ENCODE measurements around the gene AFF3.
"Not testable (repeated sequence)": the region's sequence is repeated elsewhere in the genome, so short reads cannot be mapped to it uniquely, and the experiment has no call there.

The AFF3 gene

DNA sequence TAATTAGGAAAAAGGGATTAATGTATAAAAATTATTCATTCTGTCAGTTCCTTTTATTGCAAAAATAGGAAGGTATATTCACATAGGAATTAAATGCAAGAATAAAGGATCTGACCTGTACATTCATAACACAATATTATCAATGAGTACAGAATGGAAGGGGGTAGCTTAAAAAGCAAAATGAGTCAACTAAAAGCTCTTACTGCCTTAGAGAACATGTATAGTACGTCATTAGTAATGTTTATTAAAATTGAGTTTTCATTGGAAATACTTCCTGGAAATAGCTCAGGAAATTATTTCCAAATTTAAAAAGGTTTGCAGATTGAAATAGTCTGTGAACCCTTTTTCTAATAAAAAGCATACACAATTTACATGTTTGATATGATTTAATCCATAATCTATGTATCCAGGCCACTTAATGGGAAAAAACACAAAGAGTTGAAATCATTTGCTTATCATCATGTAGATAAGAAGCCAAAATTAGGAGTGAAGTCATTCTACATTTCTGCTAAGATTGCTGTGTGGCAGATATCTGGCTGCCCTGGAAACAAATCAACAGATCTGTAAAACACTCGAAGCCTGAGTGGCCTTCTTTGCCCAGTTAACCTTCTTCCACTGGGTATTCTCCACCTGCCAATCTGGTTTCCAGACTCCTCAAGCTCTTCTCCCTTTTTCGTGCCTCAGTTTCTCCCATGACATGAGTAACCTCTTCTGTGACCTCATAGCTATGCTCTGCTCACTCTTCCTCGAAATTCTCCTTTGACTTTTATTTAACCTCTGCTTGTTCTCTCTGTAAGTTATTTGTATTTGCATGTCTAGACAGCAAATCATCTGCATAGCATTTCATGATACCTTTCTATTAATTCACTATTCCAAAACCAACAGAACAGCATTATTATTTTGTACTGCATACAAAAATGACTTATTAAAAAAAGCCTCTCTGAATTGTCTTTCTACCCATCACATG lies 471.3 kb downstream of the AFF3 start:
- no peak for DNase-seq (ENCODE audit: low read depth, low spot score)

DNA sequence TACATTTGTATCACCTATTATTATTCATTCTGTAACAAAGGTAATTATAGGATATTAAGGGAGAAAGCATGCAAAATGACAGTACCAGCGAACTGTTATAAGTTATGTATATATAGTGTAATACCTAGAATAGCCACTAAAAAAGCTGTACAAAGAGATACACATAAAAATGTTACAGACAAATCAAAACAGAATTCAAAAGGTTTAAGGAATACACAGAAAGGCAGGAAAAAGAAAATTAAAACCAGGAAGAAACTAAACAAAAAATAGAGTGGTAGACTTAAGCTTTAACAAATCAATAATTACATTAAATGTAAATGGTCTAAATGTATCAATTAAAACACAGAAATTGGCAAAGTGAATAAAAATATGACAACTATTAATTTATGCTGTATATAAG lies 476.1 kb downstream of the AFF3 start:
- no peak for DNase-seq (ENCODE audit: low read depth, low spot score)

DNA sequence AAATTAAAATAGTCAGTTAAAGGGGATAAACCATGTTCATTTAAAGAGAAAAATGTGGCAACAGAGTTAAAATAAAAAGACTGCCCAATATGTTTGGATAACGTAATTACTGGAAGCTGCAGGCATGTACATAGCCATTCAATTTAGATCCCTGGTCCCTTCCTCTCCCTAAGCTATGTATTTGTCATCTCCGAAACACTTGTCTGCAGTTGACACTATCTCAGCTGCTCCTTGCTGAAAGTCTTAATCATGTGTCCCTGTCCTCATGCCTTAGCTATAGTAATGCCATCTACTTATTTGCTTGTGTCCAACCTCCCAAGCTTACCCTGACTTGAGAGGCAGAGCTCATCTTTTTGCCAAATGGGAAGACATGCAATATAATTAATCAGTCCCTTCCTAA lies 478.7 kb downstream of the AFF3 start:
- no peak for DNase-seq (ENCODE audit: low read depth, low spot score)

DNA sequence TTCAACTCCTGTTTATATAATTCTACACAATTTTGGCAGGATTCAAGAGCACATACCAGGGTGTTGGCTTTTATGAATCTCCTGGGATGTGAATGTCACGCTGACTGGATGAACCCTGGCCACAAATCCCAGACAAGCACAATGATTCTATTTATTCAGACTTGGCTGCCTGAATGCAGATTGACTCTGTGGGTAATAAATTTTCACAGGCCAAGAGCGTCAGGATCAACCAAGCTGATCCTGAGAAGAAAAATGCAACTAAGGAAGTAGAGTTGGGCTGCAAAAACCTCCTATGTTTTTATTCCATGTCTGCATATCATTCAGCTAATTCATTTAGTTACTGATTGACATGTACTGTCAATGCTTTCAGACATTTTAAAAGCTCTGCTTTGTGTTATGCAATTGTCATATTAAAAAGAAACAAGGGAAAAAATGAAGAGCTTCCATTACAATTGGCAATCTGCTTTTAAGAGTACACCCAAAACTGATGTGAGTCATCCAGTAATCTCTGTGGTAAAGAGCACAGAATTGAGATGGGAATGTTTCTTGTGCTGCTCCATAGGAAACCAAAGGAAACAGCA lies 479.5 kb downstream of the AFF3 start:
- no peak for DNase-seq (ENCODE audit: low read depth, low spot score)

DNA sequence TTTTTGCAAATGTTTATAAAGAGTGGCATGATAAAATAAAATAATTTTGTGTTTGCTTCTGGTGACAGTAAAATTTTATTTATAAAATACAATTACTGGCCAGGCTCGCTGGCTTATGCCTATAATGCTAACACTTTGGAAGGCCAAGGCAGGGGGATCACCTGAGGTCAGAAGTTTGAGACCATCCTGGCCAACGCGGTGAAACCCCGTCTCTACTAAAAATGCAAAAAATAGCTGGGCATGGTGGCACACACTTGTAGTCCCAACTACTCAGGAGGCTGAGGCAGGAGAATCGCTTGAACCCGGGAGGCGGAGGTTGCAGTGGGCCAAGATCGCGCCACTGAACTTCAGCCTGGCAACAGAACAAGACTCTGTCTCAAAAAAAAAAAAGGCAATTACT lies 480.6 kb downstream of the AFF3 start:
- not testable (repeated sequence) for DNase-seq (ENCODE audit: low read depth, low spot score)

DNA sequence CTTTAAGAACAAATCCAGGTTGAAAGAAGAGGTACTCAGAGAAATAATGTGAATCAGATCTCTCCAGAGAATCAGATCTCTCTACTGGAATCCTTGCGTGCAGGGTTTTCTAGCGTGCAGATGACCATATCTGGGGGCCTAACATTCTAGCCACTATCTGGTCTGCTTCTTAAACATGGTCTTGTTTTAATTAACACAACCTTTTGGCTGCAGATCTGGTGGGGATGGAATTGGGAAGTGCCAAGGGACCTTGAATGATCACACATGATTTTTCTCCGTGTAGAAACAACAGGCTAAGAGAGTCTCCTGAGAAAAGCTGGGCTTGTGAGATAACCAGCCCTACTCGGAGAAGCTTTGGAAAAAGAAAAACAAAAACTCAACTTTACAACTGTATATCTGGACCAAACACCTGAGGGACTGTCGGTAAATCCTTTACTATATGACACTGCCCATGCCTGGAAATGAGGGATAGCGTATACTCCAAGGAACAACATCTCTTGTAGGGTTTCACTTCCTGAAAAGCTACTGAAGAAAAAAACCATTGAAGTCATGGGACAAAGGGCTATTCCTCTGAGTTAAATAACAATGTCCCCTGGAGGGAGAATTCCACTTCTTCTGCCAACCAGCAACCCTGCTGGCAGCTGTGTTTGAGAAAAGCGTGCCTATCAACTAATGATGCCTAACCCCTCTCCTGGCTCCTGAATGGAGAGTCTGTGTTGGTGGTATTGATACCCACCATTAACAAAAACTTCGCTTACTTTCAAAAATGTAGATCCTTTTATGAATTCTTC lies 481.6 kb downstream of the AFF3 start:
- no peak for DNase-seq (ENCODE audit: low read depth, low spot score)

DNA sequence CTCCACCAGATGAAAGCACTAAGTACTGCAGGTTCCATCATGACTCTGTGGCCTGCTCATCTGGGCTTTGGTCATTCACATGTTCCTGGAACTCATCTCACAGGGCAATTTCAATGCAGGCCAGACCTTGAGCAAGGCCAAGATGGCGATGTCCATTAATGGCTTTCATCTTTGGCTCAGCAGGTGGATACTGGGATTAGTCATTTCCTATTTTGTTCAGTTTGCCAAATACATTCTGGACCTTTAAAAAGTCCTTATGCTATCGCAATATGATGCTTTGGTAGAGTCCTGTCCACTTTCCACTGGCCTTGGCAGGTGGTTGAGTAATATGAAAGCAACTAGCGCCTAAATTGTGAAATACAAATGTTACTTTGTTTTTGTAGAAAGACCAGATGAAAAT lies 482.5 kb downstream of the AFF3 start:
- no peak for DNase-seq (ENCODE audit: low read depth, low spot score)

DNA sequence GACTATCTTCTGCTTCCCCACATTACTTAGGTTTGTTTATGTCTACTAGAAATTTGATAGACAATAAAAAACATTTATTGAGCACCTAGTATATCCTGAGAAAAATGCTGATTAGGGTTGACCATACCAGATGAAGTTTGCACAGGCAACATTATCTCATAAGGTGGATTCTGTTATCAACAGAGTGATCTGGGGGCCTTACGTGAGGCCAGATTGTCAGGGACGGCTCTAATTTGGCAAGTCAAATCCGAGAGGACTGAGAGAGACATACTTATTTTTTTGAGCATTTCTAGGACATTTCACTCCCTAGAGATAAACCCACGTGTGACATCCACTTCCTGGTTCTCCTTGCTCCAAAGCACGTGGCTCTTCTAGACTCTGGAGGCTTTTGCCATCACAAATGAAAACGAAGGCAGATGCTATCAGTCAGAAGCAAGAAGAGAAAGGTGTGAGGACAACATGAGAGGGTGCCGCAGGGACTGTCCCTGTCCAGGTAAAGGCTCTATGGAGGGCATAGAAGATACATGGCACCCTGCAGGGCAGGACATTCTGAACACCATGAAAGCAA lies 484.6 kb downstream of the AFF3 start:
- DNase-seq (ENCODE audit: low read depth, low spot score), result no peak

DNA sequence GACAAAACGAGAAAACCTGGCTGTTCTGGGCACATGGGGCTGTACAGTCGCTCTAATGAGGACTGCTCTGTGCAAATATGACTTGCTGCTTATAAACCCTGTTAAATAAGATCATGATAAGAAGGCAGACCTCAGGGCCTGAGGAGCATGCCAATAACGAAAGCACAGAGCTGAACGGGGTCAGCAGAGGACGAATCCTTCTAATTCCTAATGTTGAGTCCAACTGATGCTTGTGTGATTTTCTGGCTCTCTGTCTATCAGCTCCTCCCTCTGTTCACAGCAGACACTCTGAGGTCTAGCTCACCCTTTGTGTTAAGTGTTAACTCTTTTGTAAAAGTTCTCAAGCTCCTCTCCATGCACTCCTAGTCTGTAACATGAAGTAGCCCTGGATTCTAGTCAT lies 485.4 kb downstream of the AFF3 start:
- DNase-seq (ENCODE audit: low read depth, low spot score), result no peak

DNA sequence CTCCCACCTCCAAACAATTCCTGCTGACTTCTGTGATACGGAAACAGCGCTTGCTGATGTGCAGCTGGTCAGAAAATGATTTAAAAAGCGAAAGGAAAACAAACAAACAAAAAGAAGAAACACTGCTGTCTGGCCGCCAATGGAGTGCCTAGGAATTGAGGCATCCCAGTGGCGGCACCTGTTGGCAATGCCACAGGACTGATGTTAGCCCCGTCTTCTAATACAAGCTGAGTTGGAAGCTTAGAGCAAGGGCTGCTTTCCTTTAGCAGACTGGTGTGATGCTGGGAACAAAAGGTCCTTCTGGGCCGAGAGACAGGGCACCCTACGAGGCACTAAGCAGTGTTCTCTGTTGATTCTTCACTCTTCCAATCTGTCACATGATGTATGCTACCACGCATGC lies 489.0 kb downstream of the AFF3 start:
- DNase-seq (ENCODE audit: low read depth, low spot score), result no peak

DNA sequence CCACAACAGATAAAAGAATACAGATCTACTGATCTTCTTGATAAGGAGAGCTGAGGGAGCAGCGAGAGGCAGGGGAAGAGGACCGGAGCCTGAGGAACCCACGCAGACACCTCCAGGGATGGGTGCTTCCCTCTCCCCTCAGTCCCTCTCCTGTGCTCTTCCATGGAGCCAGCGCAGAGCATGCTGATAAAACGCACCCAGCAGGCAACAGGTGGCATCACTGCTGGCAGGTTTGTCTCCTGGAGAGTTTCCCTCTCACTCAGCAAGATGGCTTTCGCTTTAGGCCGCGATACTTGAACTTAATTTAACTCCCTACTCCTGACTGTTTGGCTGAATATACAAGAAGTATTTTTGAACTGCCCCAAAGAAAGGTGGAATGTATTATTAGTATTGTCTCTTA lies 489.5 kb downstream of the AFF3 start:
- DNase-seq (ENCODE audit: low read depth, low spot score), result no peak

DNA sequence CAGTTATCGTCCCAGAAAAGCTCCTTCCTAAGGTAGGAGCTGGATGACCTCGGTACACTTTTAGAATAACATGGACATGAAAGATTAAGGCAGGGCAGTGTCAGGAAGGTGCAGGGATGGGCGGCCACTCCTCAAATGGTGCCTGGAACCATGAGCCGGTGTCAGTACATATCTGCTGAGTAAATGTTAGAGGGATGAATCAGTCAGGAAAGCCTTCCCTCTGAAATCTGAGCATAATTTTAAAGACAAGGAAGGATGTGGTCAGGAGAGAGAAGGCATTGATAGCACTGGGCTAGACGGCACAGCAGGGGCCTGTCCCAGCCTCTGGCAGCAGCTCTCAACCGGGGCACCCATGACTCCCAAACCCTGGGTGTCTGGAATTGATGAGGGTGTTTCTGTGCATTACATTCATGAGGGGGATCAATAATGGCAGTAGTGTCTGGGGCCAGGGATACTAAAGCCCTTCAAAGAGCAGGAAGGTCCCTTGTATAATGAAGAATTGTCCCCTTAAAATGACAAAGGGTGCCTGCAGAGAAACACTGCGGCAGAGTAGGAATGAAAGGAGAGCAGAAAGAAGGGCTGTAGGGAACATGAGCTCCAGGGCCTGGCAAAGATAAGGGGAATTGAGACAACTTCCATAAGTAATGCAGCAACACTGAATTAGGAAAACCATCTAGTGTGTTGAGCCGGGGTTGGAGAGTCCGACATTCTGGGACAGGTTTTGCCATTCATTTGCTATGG lies 490.3 kb downstream of the AFF3 start:
- no peak for DNase-seq (ENCODE audit: low read depth, low spot score)

DNA sequence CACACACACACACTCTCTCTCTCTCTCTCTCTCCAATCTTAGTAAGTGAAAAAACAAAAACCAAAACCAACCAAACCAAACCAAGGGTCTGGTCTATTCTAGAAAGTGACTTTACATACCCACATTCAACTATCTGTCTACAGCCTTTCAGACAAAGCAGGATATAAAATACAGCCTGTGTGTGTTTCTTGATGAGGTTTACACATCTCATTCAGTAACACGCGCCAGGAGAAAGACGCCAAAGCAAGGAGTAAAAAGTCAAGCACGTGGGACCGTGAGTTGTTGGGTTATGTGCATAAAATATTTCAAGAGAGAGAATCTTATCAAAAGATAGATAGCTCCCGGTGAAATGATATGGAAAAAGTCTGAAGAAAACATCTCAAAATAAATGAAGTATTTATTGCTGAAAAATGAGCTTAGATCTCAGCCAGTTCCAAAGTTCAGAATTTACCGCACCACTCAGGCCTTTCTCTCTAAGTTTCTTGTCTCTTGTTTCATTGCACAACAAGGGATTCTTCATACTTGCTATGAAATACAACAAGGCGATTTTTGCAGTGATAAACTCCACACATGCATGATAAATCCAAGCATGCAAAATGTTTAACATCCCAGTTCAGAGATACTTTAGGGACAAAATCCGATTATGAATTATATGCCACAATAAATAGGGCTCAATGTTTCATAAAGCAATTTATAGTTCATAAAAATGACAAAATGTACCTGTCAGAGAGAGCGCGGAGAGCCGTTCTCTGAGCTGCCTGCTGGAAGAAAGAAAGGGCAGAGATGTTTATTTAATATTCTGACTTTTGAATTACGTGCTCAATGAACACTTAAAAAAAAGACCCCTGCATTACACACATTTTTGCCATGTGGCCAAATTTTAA lies 493.2 kb downstream of the AFF3 start:
- no peak for DNase-seq (ENCODE audit: low read depth, low spot score)

DNA sequence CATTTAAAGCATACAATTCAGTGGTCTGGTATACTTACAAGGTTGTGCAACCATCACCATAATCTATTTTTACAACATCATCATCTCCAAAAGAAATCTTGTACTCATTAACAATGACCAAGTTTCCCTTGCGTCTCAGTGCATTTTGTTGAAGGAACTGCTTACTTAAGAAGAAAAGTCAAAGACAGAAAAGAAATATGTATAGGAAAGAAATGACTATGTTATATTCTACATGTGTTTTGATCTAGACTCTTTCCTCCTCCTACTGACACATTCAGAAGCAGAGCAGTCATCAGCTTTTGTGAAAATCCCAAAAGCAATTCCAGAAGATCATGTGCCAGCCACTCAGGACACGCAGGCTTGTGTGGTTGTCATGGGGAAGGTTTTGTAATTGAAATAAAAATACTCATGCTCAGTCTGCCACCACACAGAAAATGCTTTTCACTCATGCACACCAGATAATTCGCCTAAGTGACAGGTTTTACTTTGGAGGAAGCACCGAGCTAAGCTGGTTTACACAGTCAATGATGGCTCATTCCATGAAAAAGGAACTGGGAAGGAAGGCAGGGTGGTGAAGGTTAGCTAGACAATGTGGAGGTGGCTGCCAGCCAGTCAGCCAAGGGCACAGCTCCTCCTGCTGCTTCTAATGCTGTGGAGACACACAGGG lies 494.1 kb downstream of the AFF3 start:
- no peak for DNase-seq (ENCODE audit: low read depth, low spot score)

DNA sequence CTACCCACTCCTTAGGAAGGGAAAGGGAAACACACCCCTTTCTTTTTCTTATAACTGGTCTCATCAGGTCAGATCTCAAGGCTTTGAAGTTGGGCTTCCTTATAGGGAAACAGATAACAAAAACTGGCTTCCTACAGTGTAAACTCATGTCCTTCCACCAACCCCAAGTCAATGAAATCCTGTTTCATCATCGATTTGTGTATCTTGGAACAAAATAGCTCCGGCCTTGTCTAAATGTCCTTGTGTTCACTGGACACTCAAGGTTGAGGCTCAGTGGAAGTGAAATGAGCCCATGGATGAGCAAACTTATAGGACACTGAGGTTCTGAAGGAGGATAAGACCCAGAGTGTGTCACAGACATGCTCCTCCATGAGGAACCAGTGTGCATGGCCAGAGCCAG lies 496.4 kb downstream of the AFF3 start:
- DNase-seq (ENCODE audit: low read depth, low spot score), result no peak

DNA sequence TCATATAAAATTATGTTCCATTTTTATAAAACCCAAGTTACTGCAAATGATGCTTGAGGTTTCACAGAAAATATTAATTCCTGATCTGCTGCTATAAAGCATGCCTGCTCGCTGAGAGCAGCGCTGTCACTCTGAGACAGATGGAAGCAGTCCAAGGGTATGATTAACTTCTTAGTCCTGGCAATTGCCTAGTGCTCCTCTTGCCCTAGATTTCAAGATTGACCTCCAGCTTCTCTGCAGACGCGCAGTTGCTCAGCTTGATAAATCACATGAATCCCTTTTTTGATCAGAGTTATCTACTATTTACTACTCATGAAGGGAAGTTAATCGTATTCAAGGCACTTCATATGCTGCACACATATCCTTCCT lies 498.0 kb downstream of the AFF3 start:
- no peak for DNase-seq (ENCODE audit: low read depth, low spot score)

DNA sequence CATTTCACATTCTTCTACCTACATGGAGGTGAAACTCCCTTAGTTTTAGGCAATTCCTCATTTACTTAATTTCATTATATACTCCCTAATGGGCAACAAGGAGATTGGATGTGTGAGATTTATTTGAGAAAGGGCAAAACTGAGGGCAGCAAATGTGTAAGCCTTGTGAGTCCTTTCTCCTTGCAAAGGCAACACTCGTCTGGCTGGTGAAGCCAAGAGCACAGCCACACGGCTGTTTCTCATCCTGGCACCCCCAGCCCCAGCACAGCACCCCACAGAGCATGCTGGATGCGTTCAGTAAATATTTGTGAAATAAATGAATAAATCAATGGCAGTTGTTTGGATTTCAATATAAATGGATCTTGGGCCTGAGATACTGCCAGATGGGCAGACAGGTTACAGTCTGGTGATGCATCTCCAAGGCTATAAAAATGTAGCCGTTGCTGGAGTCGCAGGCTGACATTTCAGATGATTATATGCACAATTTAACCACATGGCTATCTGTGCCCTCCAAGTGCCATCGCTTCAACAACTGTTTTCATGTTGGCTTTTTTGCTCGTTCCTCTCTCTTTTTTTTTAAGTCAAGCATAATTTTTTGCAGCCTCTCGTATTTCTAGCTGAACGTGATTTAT lies 498.5 kb downstream of the AFF3 start:
- DNase-seq (ENCODE audit: low read depth, low spot score), result no peak

DNA sequence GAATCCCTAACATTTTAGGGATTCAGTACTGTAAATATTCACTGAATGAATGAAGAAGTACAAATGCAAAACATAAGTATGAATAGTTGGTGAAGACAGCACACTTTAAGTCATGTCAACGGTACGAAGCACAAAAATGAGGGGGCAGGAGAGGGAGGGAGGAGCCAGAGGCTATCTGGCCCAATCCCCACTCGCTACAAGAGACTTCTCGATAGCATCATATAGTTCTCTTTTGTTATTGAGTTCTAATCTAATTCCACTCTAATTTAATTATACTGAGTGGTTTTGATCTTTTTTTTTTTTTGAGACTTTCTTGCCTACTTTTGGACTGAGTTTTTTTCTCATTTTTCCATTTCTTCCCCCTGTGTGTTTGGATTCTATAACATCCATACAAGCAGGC lies 500.4 kb downstream of the AFF3 start:
- DNase-seq (ENCODE audit: low read depth, low spot score), result no peak

DNA sequence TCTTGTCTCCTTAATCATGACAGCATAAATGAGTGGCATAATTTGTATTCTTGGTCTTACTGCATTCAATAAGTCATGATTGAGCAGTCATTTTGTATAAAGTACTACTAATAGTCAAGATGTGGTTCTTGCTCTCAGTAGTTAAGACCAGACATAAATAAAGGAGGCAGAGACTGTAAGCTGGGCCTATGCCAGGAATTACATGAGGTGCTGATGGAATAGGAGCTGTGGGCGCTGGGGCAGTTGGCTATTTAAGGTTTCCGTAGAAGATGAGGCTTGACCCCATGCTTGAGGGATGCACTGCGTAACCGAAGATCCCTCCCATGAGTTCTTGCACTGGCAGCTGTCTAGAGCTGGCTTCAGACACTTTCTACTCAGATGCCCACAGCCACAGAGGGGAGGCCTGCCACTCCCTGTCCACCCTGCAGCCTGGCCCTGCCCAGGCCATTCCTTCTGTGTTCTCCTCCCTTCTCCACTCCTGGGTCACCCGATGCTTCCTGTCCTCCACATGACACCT lies 501.7 kb downstream of the AFF3 start:
- DNase-seq (ENCODE audit: low read depth, low spot score), result no peak

All from activated naive CD8-positive, alpha-beta T cell treated with anti-CD3 and anti-CD28 coated beads, Interleukin-2, amount 50 U/mL, for 16 hours (primary cell).